Mucosa of rectum (tissue), 2 donors: ENCODE measurements around the gene CHID1.

ENCODE experiments used
- H3K27ac ChIP-seq, 2 donors: one replicate each; pipeline ENCODE4 v1.7.0; 2013; ENCODE audit warnings: inconsistent platforms in 2 of 2, low read depth in 2 of 2, low read length in 2 of 2
- H3K27me3 ChIP-seq, 2 donors: one replicate each; pipeline ENCODE4 v1.7.0; 2013; ENCODE audit warnings: low read length in 2 of 2; ENCODE audit not compliant: control insufficient read depth in 2 of 2, insufficient read depth in 2 of 2
- H3K36me3 ChIP-seq, 2 donors: one replicate each; pipeline ENCODE4 v1.7.0; 2013; ENCODE audit warnings: low read length in 2 of 2; ENCODE audit not compliant: control insufficient read depth in 2 of 2, insufficient read depth in 2 of 2
- H3K4me1 ChIP-seq, 2 donors: one replicate each; pipeline ENCODE4 v1.7.0; 2013; ENCODE audit warnings: low read length in 2 of 2, mild to moderate bottlenecking in 1 of 2; ENCODE audit not compliant: control insufficient read depth in 2 of 2, insufficient read depth in 2 of 2
- H3K4me3 ChIP-seq, 2 donors: one replicate each; pipeline ENCODE4 v1.7.0; 2013; ENCODE audit warnings: low read length in 2 of 2
- H3K9ac ChIP-seq, 2 donors: one replicate each; pipeline ENCODE4 v1.7.0; 2013; ENCODE audit warnings: low read length in 2 of 2, low read depth in 1 of 2, mild to moderate bottlenecking in 1 of 2
- H3K9me3 ChIP-seq, 2 donors: one replicate each; pipeline ENCODE4 v1.7.0; 2013; ENCODE audit warnings: low read length in 2 of 2; ENCODE audit not compliant: control insufficient read depth in 2 of 2
- donor health status: healthy.
- donor health status: Normal muscosa, but diverticular disease.

CHID1 gene

DNA sequence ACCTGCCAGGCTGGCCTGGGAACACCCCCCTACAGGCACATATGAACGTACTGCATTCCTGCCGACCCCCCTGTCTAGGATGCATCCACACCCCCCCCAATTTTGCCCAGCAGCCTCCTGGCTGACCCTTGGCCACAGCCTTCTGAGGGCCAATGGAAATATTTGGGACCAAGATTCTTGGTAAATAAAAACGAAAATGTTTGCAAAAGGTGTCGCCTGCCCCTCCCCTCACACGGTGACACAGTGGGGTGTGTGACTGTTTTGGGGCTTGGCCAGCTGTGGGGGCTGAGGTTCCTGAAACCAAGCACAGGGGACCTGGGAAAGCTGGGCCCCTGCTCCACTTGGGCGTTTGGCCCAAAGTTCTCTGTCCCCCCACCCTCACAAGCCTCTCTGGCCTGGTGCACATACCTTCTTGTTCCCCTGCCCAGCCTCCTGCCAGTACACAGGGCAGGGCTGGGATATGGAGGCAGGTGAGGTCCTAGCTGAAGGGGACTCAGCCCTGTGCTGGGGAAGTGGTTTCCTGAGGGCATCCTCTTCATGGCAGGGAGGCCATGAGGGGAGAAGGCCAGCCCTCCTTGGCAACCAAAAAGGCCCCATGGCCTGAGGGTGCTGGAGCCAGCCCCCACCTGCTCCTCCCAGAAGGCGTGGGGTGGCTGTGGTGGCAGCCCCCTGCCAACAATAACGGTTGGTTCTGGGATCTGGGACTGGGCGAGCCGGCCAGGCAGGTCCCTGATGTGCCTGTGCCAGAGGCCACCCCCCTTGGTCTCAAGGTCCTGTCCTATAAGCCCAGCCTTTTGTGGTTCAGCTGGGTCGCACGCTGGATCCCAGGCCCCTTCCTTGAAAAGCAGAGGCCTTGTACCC, 85.0 kb downstream of the CHID1 start:
- no peaks in the 10 kb centered on the region for H3K9me3 ChIP-seq
- H3K4me3 ChIP-seq: no peak overlapping the region
- peak overlapping the region; percentile 41 to 93 for H3K9ac ChIP-seq
- H3K27me3 ChIP-seq: no peaks in the 10 kb centered on the region
- peaks cover 14 to 21% of the 10 kb centered on the region in 2 donors for H3K36me3 ChIP-seq
- H3K4me1 ChIP-seq: peaks cover 51 to 75% of the 10 kb centered on the region in 2 donors
- H3K27ac ChIP-seq: peak overlapping the region; percentile 89 to 91

DNA sequence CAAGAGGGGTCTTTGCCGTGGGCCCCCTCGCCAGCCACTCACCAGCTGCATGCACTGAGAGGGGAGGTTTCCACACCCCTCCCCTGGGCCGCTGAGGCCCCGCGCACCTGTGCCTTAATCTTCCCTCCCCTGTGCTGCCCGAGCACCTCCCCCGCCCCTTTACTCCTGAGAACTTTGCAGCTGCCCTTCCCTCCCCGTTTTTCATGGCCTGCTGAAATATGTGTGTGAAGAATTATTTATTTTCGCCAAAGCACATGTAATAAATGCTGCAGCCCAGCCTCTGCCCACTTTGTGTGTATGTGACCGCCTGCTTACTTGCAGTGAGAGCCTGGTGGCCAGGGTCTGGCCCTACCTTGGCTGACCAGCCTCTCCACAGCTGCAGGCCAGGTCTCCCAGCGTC, 85.7 kb downstream of the CHID1 start:
- H3K9me3 ChIP-seq: no peaks in the 10 kb centered on the region
- no peak overlapping the region for H3K4me3 ChIP-seq
- peak overlapping the region in 1 of 2 donors; percentile 45 for H3K9ac ChIP-seq
- H3K27me3 ChIP-seq: no peaks in the 10 kb centered on the region
- H3K4me1 ChIP-seq: peaks cover 53 to 75% of the 10 kb centered on the region in 2 donors
- peaks cover 14 to 21% of the 10 kb centered on the region in 2 donors for H3K36me3 ChIP-seq
- H3K27ac ChIP-seq: peak overlapping the region; percentile 89 to 91

DNA sequence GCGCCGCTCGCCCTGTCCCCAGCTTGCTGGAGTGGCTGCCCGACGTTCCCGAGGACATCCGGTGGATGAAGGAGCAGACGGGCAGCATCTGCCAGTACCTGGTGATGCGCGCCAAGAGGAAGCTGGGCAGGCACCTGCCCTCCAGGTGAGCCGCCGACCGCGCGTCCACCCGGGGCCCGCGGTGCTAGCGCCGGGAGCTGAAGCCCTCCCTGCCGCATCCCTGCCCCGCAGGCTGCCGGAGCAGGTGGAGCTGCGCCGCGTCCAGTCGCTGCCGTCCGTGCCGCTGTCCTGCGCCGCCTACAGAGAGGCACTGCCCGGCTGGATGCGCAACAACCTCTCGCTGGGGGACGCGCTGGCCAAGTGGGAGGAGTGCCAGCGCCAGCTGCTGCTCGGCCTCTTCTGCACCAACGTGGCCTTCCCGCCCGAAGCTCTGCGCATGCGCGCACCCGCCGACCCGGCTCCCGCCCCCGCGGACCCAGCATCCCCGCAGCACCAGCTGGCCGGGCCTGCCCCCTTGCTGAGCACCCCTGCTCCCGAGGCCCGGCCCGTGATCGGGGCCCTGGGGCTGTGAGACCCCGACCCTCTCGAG, 86.2 kb downstream of the CHID1 start:
- Histone ChIP-seq H3K27me3 (no peaks in the 10 kb centered on the region), H3K4me3 (no peak overlapping the region), H3K4me1 (peaks cover 48 to 70% of the 10 kb centered on the region in 2 donors), H3K9me3 (no peaks in the 10 kb centered on the region), H3K9ac (peak overlapping the region in 1 of 2 donors; percentile 45), H3K36me3 (peaks cover 14 to 21% of the 10 kb centered on the region in 2 donors), H3K27ac (peak overlapping the region; percentile 89 to 91)

DNA sequence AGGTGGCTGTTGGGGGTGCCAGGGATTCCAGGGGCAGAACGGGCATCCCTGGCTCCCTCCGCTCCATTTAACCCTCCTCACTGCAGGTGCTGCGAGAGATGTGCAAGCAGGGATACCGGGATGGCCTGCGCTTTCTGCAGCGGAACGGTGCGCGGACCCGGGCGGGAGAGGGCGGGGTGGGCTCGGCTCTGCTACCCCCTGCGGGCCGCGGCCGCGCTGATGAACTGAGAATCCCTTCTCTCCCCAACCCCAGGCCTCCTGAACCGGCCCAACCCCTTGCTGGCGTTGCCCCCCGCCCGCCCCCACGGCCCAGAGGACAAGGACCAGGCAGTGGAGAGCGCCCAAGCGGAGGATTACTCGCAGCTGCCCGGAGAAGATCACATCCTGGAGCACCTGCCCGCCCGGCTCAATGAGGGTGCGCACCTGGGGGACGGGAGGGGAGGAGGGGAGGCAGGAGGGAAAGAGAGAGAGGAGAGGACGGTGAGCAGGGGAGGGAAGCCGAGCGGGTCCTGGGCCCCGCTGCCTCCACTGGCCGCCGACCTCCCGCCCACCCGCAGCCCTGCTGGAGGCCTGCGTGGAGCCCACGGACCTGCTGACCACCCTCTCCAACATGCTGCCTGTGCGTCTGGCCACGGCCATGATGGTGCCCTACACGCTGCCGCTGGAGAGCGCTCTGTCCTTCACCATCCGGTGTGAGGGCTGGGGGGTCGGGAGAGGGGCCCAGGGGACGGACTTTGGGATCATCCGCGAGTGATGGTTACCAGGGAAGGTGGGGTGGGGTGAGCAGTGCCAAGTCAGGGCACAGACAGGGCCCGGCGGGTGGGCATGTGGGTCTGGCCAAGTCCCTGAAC, 86.9 kb downstream of the CHID1 start:
- Histone ChIP-seq H3K27ac (peak overlapping the region in 1 of 2 donors; percentile 89), H3K4me1 (peaks cover 44 to 67% of the 10 kb centered on the region in 2 donors), H3K4me3 (no peak overlapping the region), H3K36me3 (peaks cover 14 to 21% of the 10 kb centered on the region in 2 donors), H3K9ac (peak overlapping the region in 1 of 2 donors; percentile 18), H3K9me3 (no peaks in the 10 kb centered on the region), H3K27me3 (no peaks in the 10 kb centered on the region)

DNA sequence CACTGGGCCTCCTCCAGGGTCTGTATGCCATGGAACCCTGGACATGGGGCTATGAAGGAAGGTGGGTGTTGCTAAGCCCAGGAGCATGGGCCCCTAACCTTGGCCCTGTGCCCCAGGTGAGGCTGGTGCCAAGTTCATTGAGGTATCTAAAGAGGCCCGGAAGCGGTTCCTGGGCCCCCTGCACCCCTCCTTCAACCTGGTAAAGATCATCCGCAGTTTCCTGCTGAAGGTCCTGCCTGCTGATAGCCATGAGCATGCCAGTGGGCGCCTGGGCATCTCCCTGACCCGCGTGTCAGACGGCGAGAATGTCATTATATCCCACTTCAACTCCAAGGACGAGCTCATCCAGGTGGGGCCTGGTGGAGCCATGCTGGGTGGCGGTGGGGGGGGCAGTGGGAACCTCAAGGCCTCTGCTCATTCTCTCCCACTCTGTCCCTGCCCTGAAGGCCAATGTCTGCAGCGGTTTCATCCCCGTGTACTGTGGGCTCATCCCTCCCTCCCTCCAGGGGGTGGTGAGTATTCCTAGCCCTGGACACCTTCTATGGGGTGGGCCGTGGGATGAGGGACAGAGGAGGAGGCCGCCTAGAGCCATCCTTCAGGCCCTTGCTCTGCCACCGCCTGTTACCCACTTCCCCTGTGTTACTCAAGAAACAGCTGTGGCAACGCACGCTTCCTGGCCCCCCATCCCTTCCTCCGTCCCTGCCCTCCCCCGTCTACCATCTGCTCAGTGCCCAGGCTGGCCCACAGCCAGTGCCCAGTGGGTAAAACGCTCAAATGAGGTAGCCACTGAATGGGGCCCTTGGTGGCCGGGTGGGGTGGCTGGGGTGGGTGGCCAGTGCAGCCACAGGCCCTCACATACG, 88.9 kb downstream of the CHID1 start:
- Histone ChIP-seq H3K4me3 (peak overlapping the region; percentile 78 to 82), H3K9ac (peak overlapping the region in 1 of 2 donors; percentile 91), H3K27me3 (no peaks in the 10 kb centered on the region), H3K36me3 (peaks cover 14 to 21% of the 10 kb centered on the region in 2 donors), H3K4me1 (peaks cover 32 to 54% of the 10 kb centered on the region in 2 donors), H3K27ac (peak overlapping the region in 1 of 2 donors; percentile 98), H3K9me3 (no peaks in the 10 kb centered on the region)

DNA sequence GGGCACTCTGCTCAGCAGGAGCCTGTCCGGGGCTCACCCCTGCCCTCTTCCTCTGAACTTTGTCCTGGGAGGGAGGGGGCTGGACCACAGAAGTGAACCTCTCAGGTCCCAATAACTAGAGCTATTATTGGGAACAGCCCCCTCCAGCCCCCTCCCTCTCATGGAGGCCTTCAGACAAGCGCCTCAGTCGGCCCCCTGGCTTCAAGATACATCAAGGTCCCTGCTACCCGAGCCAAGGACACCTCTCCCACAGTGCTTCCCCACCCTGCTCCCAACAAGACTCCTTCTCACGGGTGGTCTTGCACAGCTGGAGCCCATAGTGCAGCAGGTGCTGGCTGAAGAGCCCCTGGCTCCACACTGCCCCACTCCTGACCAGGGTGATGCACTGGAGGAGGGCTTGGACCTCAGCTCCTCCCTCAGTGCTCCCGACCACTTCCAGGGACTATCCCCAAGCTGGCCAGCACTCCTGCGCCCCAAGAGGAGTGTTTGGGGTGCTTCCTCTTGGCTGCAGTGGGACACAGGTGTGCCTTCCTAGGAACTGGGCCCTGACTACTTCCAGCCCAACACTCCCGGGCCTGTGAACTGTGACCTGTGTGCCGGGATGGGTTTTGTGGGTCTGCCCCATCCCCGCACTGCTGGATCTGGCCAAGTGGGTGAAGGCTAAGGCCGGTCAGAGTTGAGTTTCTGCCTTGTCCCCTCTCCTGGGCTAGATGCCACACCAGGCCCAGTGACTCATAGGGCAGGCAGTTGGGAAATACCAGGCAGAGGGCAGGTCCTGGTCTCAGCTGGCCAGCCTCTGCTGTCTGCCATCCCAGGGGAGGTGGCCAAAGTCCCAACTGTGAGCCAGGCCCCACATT, 89.7 kb downstream of the CHID1 start:
- H3K27ac ChIP-seq: peak overlapping the region; percentile 96 to 98
- peaks cover 32 to 47% of the 10 kb centered on the region in 2 donors for H3K4me1 ChIP-seq
- peak overlapping the region; percentile 75 to 91 for H3K9ac ChIP-seq

DNA sequence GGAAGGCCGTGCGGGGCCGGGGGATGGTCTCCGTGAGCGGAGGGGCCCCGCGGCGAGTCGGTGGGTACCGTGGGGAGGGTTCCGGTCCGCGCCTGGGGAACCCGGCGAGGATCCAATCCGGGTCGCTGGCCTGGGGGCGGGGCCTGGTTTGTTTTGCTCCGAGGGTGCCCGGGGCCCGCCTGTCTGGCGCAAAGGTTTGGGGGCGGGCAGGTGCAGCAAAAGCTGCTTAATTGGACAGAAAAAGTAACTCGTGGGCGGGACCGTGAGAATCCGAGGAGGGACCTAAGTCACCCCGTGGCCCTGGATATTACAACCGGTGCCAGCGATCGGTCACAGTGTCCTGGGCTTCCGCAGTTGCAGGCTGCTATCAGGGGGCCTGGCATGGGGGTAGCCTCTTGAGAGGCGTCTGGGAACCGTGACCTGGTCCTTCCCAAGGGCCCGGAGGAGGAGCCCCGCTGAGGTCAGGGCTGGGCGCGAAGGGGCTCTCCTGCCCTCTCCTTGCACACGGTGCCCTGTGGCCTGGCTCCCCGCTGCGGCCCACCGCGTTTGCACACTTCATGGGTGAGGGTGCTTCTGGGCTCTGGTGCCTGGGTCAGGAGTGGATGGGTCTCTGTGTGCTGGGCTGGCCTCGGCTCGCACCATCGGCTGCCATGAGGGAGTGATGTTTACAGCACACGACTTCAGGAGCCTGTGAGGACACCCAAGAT, 90.5 kb downstream of the CHID1 start:
- no peaks in the 10 kb centered on the region for H3K27me3 ChIP-seq
- no peaks in the 10 kb centered on the region for H3K9me3 ChIP-seq
- H3K9ac ChIP-seq: peak overlapping the region; percentile 75 to 91
- H3K4me1 ChIP-seq: peaks cover 29 to 39% of the 10 kb centered on the region in 2 donors
- H3K27ac ChIP-seq: peak overlapping the region; percentile 96 to 98
- H3K36me3 ChIP-seq: peaks cover 14 to 20% of the 10 kb centered on the region in 2 donors
- peak overlapping the region; percentile 78 to 82 for H3K4me3 ChIP-seq

More for the DNA sequence above, 89.7 kb downstream of the CHID1 start:
- no peaks in the 10 kb centered on the region for H3K27me3 ChIP-seq
- no peaks in the 10 kb centered on the region for H3K9me3 ChIP-seq
- H3K36me3 ChIP-seq: peaks cover 14 to 21% of the 10 kb centered on the region in 2 donors
- peak overlapping the region; percentile 78 to 82 for H3K4me3 ChIP-seq

DNA sequence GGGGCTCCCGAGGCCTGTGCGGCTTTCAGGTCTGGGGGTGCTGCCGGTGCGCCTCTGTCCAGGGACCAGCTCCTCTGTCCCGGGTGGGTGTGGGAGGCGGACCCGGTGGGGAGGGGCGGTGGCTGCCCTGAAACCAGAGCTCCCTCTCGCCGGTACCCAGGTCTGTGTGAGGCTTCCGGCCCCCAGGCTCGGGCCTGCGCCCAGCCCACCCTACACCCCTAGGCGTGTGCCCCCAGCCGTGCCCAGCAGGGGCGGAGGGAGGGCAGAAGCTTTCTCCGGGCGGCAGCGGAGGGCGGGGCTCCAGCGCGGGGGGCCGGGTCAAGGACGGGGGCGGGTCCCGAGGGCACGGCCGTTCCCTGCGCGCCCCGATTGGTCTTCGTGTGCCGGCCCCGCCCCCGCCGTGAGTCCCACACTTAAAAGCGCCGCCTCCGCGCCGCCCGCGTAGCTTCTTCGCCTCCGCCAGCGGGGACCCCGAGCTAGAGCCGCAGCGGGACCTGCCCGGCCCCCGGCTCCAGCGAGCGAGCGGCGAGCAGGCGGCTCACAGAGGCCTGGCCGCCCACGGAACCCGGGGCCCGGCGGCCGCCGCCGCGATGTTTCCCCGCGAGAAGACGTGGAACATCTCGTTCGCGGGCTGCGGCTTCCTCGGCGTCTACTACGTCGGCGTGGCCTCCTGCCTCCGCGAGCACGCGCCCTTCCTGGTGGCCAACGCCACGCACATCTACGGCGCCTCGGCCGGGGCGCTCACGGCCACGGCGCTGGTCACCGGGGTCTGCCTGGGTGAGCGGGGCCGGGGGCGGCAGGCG, 91.3 kb downstream of the CHID1 start:
- H3K27ac ChIP-seq: peak overlapping the region; percentile 96 to 98
- H3K9ac ChIP-seq: peak overlapping the region; percentile 85 to 95
- peaks cover 27 to 32% of the 10 kb centered on the region in 2 donors for H3K4me1 ChIP-seq
- peak overlapping the region; percentile 78 to 82 for H3K4me3 ChIP-seq
- H3K36me3 ChIP-seq: peaks cover 14 to 19% of the 10 kb centered on the region in 2 donors
- no peaks in the 10 kb centered on the region for H3K9me3 ChIP-seq
- H3K27me3 ChIP-seq: no peaks in the 10 kb centered on the region
